ENCODE measurements around the gene CLDN1. TPM values are rescaled to one million over a fixed set of nuclear protein-coding genes. Genes with fewer than 3 reads are reported as not detected.

Gene CLDN1
- total and polyA plus RNA-seq, 2 of the 4 experiments (the other 2 are of a cell fraction): 4.7 to 7.3 TPM

DNA sequence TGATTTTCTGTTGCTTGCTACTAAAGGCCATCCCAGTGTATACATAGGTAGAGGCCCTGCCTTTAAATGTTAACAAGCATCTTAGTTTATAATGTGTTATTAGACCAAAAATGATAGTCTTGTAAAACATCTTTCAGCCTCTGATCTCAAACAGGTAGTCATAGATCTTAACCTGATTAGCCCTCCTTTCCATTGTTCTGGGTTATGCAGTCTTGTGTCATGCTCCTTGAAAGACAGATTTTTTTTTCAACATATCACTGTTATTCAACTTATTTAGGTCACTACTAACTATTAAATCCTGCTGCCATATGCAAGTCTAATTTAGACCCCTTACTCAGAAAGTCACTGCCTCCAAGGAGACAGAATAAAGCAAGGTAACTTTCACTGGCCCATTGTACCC is 46.6 kb upstream of the CLDN1 start:
- H4K8ac ChIP-seq (ENCODE audit: low read depth in 2 of 2, low read length in 2 of 2): no peak overlapping the region
- no peak overlapping the region for H2BK5ac ChIP-seq (ENCODE audit: low read depth, low read length, poor library complexity, severe bottlenecking)
- peaks cover 2% of the 10 kb centered on the region; the same call in 1 of the 2 replicates for H3K4me1 ChIP-seq (ENCODE audit: control insufficient read depth, insufficient read depth, low read length)
- H3K27me3 ChIP-seq (ENCODE audit: control insufficient read depth, insufficient read depth, low read length): no peaks in the 10 kb centered on the region
- no peaks in the 10 kb centered on the region for H4K20me1 ChIP-seq (ENCODE audit: insufficient read depth, low read length)
- H3K36me3 ChIP-seq (ENCODE audit: control insufficient read depth, insufficient read depth, low read length): no peaks in the 10 kb centered on the region
- H2BK20ac ChIP-seq (ENCODE audit: low read depth, low read length): no peak overlapping the region
- H3K56ac ChIP-seq (ENCODE audit: extremely low read depth, insufficient read depth, low read length): no peak overlapping the region
- H3K9me3 ChIP-seq (ENCODE audit: control insufficient read depth, insufficient read depth, low read length): no peaks in the 10 kb centered on the region
- H3K27ac ChIP-seq (ENCODE audit: insufficient read depth, low read length): no peak overlapping the region
- ChIA-PET POLR2A (ENCODE audit: unreplicated experiment) (no interaction called here), CTCF (interaction anchor here (1.0 to 1.6 kb wide), 2 partner anchors 10 to 15 kb away, joined by 3 to 4 read pairs; no protein-coding TSS in a partner anchor)
- H3K14ac ChIP-seq (replicated peaks; ENCODE audit: low read depth, low read length): no peak overlapping the region
- H2BK120ac ChIP-seq (ENCODE audit: low read depth, low read length): no peak overlapping the region
- H4K5ac ChIP-seq (ENCODE audit: low read depth, low read length): no peak overlapping the region
- ATAC-seq (ENCODE audit: low read depth): no peak
- no peaks in the 10 kb centered on the region for H3K79me1 ChIP-seq (ENCODE audit: low read depth in 1 of 2, low read length in 2 of 2)
- no peak overlapping the region for H2AK9ac ChIP-seq (replicated peaks; ENCODE audit: low read depth, low read length, poor library complexity)
- no peak for DNase-seq
- no peak overlapping the region for H2AFZ ChIP-seq (replicated peaks; ENCODE audit: low read length, poor library complexity)
- H4K91ac ChIP-seq (ENCODE audit: insufficient read depth, low read depth, low read length): no peak overlapping the region
- no peak overlapping the region for H3K9ac ChIP-seq (ENCODE audit: low read depth, low read length)
- intact Hi-C loops (cut with micrococcal nuclease): no loop called here
- H3K4me2 ChIP-seq (ENCODE audit: low read depth, low read length): no peak overlapping the region
- H3K23ac ChIP-seq (ENCODE audit: low read depth, low read length): no peak overlapping the region
- no peak overlapping the region for H3K18ac ChIP-seq (ENCODE audit: low read depth, low read length)
- H3K9me1 ChIP-seq (ENCODE audit: insufficient read depth, low read length): no peaks in the 10 kb centered on the region
- in situ Hi-C loops (cut with MboI; ENCODE audit: low sequenced_read_pairs): no loop called here
- no peak overlapping the region for H2BK15ac ChIP-seq (ENCODE audit: low read depth, low read length)
- dilution Hi-C loops (cut with HindIII; ENCODE audit: low sequenced_read_pairs, unreplicated experiment): no loop called here
- BruUV-seq (replicated peaks): no TSS peak
- no peak overlapping the region for H3K4ac ChIP-seq (ENCODE audit: low read depth, low read length)
- TF ChIP-seq MXI1 (IDR thresholded peaks at IDR 0.05; ENCODE audit: borderline replicate concordance, low read depth, low read length) (no peak), MAFK (IDR thresholded peaks at IDR 0.05; ENCODE audit: low read depth, low read length) (no peak), BHLHE40 (IDR thresholded peaks at IDR 0.05; ENCODE audit: low read depth, low read length) (no peak), POLR2A (IDR thresholded peaks at IDR 0.05; ENCODE audit: low read depth, low read length) (no peak), SMC3 (IDR thresholded peaks at IDR 0.05; ENCODE audit: low read depth, low read length) (no peak), RAD21 (IDR thresholded peaks at IDR 0.05; ENCODE audit: low read length) (no peak), NFE2L2 (IDR thresholded peaks at IDR 0.05; ENCODE audit: low read depth, low read length) (no peak), MAZ (IDR thresholded peaks at IDR 0.05; ENCODE audit: borderline replicate concordance, low read depth, low read length) (no peak)
- TF ChIP-seq, protein P1, sequence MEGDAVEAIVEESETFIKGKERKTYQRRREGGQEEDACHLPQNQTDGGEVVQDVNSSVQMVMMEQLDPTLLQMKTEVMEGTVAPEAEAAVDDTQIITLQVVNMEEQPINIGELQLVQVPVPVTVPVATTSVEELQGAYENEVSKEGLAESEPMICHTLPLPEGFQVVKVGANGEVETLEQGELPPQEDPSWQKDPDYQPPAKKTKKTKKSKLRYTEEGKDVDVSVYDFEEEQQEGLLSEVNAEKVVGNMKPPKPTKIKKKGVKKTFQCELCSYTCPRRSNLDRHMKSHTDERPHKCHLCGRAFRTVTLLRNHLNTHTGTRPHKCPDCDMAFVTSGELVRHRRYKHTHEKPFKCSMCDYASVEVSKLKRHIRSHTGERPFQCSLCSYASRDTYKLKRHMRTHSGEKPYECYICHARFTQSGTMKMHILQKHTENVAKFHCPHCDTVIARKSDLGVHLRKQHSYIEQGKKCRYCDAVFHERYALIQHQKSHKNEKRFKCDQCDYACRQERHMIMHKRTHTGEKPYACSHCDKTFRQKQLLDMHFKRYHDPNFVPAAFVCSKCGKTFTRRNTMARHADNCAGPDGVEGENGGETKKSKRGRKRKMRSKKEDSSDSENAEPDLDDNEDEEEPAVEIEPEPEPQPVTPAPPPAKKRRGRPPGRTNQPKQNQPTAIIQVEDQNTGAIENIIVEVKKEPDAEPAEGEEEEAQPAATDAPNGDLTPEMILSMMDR (conservative IDR thresholded peaks at IDR 0.05; ENCODE audit: low read depth, low read length): no peak
- H3K4me3 ChIP-seq (ENCODE audit: insufficient read depth, low read depth, low read length): no peak overlapping the region
- H2AK5ac ChIP-seq (ENCODE audit: low read depth, low read length): no peak overlapping the region

Measured in IMR-90 (cell line).